Stimulated activated CD4-positive, alpha-beta T cell treated with anti-CD3 and anti-CD28 coated beads, Interleukin-1b, Interleukin-23, amount 100 ng/mL, for 48 hours (primary cell): Measurements from ENCODE around the gene LINC00237.

Experiments
- DNase-seq: peaks from one replicate; pipeline ENCODE4 v3.0.0-alpha.2; 2020

The LINC00237 gene

GRCh38 chr20:21106171-21107017, at the start of gene LINC00237:
Gene LINC00237, minus strand, starts transcription at chr20:21106358.
- DNase-seq, result no peak

- DNase-seq, result no peak
These were observed 49.1 kb upstream of the LINC00237 start for GRCh38 chr20:21155268-21155667.

- DNase-seq, result no peak
These were observed 48.5 kb upstream of the LINC00237 start for GRCh38 chr20:21154692-21155091.

- DNase-seq, result no peak
These were observed 45.6 kb upstream of the LINC00237 start for GRCh38 chr20:21151791-21152190.

GRCh38 chr20:21149344-21149743, 43.2 kb upstream of the LINC00237 start:
- DNase-seq, result no peak

GRCh38 chr20:21147593-21147992, 41.4 kb upstream of the LINC00237 start:
- DNase-seq, result no peak

- DNase-seq, result no peak
These were observed 40.1 kb upstream of the LINC00237 start for GRCh38 chr20:21146215-21146614.

GRCh38 chr20:21145424-21145823, 39.3 kb upstream of the LINC00237 start:
- DNase-seq, result no peak

- DNase-seq, result no peak
These were observed 37.2 kb upstream of the LINC00237 start for GRCh38 chr20:21143194-21143890.

- no peak for DNase-seq
These were observed 35.7 kb upstream of the LINC00237 start for GRCh38 chr20:21141825-21142224.

GRCh38 chr20:21139881-21140566, 33.9 kb upstream of the LINC00237 start:
- DNase-seq, result no peak

- DNase-seq, result no peak
These were observed 30.9 kb upstream of the LINC00237 start for GRCh38 chr20:21137078-21137477.

GRCh38 chr20:21136015-21136732, 30.0 kb upstream of the LINC00237 start:
- DNase-seq, result no peak

- no peak for DNase-seq
These were observed 28.8 kb upstream of the LINC00237 start for GRCh38 chr20:21134883-21135493.

- DNase-seq, result no peak
These were observed 27.9 kb upstream of the LINC00237 start for GRCh38 chr20:21133917-21134622.

GRCh38 chr20:21133404-21133803, 27.2 kb upstream of the LINC00237 start:
- DNase-seq, result no peak

GRCh38 chr20:21129861-21130260, 23.7 kb upstream of the LINC00237 start:
- DNase-seq, result no peak

- DNase-seq, result no peak
These were observed 21.2 kb upstream of the LINC00237 start for GRCh38 chr20:21127201-21127981.

- DNase-seq, result no peak
These were observed 20.4 kb upstream of the LINC00237 start for GRCh38 chr20:21126581-21126870.

GRCh38 chr20:21125849-21126580, 19.9 kb upstream of the LINC00237 start, which contains the start of gene KIZ:
Gene KIZ, plus strand, starts transcription at chr20:21126082. Its CDS starts 34 bp downstream, at chr20:21126116.
- DNase-seq, result peak; percentile 97
